ENCODE results near the gene GEMIN7.

GEMIN7 gene

DNA sequence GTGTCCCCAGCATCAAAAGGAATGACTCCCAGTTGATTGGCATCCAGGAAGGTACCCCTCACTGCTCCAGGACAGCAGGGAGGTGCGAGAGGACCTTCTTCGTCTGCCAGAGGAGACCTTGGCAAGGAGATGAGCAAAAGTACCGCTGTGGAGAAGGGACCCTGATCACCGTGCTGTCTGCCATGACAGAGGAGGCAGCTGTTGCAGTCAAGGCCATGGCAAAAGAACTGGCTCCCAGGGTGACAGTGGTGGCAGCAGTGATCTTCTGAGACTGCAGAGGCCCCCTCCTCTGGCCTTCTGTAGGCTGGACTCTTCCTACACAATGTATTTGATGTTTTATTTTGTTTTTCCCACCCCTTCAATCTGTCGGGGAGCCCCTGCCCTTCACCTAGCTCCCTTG lies 49.7 kb downstream of the GEMIN7 start:
- no peak for DNase-seq (ENCODE audit: low read depth in 2 of 2)

DNA sequence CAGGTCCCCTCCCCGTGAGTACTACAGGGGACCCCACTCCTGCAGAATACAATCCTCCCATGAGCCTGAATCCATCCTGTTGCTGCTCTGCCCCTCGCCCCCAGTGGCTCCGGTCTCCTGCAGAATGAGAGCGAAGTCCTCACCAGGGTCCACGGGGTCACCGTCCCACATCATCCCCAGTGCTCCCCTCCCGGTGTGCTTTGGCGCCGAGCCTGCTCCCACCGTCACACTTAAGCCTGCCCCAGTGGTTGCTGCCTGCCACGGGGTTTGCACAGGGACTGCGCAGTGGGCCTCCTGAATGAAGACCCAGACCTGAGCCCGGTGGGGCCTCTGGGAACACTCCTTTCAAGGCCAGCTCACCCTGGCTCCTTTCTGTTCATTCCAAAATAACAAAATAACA lies 51.2 kb downstream of the GEMIN7 start:
- no peak for DNase-seq (ENCODE audit: low read depth in 2 of 2)

DNA sequence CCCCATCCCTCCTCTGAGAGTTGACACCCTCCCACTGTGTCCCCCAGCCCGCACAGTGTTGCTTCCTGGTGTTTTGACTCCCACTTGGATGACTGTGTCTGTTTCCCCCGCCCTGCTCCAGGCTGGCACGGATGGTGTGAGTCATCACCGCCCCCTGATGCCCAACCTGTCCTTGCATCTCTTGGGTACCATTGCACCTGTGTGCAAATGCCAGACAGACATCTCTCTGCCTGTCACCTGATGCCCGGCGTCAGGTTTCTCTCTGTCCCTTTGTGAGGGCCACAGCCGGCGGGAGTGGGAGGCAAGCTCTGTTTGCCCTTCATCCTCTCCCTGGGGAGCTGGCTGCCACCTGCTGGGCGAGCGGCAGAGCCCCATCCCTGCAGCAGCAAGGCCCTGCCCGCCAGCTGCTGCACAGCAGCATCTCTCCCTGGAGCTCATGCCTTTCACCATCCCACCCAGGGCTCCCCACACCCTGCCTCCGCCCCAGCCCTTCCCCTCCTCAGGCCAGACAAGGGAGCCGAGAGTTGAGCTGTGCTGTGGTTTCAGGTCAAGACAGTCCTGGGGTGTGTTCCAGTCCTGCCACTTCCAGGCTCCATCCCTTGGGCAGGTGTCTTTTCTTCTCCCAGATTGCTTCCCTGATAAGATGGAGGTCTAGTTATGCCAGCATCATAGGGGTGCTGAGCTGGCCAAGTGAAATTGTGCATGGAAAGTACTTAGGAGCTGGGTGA lies 52.0 kb downstream of the GEMIN7 start:
- no peak for DNase-seq (ENCODE audit: low read depth in 2 of 2)

DNA sequence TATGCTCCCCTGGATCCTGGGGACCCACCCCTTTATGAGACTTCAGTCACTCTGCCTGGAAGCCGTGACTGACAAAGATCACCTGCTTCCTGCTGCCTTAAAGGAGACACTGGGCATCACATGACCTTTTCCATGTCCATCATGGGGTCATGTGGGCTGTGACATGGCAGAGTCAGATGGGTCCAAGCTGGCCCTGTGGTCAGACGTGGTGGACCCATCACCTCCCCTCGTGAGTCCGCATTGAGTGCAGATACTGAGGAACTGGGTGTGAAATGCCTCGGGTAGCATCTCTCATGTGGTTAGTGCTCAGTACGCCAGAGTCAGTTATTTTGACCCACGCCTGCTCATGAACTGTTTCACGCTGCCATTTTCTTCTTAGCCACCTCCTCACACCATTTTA lies 54.6 kb downstream of the GEMIN7 start:
- no peak for DNase-seq (ENCODE audit: low read depth in 2 of 2)

DNA sequence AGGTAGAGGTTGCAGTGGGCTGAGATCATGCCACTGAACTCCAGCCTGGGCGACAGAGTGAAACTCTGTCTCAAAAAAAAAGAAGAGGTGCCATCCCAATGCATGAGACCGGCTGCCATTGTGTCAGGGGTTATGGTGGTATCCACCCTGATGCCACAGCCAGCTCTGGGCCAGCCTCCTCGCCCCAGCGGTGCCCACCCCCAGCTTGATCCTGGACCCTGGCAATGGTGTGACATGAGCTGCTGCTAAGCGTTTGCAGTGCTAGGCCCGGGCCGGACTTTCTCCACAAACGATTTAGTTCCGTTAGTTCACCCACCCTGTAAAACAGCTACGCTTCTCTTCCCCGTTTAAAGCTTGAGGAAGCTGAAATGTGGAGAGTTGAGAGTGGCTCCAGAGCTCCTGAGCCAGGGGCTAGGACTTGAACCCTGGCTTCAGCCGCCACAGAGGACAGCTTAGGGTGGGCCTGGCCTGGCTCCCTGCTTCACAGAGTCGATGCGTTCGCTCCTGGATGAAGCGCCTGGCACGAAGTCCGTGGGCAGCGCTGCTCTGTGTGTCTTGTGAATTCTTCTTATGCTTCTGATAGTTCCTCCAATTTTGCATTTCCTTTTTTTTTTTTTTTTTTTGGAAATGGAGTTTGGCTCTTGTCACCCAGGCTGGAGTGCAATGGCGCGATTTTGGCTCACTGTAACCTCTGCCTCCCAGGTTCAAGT lies 56.3 kb downstream of the GEMIN7 start:
- DNase-seq (ENCODE audit: low read depth in 2 of 2), result no peak

DNA sequence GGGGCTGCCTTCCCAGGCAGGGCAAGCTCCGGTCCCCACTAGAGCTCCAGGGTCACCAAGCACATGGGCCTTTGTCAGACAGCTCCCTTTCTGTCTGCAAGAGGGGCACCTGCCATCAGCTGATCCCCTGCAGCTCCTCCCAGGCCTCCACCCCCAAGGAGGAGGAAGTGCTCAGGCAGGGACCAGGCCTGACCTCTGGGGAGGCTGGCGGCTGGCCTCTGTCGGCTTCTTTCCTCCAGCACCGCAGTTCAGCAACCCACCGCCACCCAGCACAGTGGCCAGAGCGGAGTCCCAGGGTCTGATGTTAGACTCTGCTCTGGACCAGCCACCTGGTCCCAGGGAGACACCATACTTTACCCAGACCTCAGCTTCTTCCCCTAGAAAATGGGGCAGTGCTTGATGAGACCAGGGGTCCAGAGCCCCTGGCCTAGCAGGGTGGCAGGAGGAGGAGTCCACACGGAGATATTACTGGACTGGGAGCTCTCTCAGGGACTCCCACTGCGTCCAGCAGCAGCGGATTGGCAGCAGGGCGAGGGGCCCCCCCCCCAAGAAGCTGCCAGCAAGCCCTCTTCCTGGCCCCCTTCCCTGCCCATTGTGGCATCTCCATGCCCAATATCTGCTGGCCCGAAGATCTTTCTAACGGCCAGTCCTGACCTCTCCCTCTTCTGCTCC lies 57.6 kb downstream of the GEMIN7 start:
- DNase-seq (ENCODE audit: low read depth in 2 of 2), result no peak

DNA sequence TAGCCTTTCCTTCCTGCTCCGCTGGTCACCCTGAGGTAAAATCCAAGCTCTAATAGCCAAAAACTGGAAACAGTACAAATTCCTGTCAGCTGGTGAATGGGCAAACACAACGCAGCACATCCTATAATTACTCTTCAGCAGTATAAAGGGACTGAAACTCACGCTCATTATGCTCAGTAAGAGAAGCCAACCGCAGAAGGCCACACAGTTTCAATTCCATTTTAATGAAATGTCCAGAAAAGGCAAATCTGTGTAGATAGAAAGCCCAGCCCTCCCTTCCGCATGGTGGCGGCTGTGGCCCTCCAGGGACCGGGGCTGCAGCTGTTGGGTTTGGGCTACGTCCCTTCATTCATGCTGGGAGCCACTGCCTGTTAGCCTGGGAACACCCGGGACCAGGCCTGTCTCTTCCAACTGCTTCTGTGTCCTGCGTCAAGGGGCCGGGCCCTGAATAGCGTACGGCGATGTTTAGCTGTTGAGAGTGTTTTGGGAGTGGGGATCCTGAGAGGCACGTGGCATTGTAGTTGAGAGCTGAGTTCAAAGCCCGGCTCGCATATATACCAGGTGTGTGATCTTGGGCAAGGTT lies 58.2 kb downstream of the GEMIN7 start:
- no peak for DNase-seq (ENCODE audit: low read depth in 2 of 2)

DNA sequence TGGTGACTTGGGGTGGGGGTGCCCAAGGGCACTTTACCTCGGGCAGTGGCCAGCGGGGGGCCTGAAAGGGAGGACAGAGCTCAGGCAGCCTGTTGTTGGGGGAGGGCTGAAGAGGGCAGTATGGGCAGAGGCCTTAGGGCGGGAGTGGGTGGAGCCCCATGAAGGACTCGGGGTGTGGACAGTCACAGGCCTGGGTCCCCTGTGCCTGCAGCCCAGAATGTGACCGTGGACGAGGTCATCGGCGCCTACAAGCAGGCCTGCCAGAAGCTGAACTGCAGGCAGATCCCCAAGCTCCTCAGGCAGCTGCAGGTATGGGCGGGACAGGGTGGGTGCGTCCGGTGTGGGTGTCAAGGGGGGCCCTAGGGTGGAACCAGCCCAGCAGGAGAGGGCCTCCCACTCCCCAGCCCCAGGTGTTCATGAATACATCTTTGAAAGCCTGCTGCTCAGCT lies 59.3 kb downstream of the GEMIN7 start:
- no peak for DNase-seq (ENCODE audit: low read depth in 2 of 2)

DNA sequence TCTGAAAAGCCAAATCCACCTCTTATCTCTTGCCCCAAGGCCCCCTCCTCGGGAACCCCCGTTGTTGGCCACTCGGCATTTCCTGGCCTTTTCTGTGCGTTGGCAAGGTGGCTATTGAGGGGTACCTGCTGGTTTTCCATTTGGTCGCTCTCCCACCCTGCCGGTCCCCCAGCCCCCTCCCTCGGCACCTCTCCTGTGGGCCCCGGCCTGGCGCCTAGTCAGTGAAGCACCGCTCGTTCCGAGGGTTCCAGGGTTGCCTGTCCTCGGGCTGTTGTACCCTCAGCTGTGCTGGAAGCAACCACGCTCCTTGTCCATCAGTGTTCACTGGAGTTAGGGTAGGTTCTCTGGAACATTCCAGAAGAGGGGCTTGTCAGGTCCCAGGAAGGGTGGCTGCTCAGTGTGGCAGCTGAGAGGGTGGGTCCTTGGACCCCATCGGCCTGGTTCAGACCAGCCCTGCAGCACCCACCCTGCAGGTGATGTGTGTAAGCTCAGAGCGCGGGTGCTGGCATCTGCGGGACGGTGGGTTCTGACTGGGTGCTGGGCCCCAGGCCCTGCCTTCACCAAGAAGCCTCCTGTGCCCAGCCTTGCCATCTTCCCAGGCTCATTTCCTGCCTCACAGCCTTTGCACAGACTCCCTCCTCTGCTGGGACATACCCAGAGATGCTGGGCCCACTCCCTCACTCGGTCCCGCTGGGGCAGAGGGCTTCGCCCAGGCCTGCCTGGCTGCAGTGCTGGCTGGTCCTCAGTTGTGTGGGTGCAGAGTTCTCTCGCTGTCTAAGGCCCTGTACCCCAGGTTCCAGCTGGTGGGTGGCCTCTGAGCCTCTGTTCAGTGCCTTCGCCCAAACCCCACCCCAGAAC lies 60.5 kb downstream of the GEMIN7 start:
- no peak for DNase-seq (ENCODE audit: low read depth in 2 of 2)

DNA sequence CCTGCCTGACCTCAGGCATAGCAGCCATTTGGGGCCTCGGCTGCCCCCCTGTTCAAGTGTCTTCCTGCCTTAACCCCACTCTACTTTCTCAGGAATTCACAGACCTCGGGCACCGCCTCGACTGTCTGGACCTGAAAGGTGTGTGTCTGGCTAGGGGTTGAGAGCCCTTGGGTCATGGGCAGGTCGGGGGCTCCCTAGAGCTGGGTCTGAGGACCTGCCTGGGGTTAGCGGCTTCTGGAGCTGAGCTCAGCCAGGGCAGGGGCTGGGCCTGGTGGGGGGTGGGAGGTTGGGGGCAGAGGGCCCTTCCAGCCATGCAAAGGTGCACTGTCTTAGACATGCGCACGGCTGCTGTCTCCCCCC lies 61.1 kb downstream of the GEMIN7 start:
- no peak for DNase-seq (ENCODE audit: low read depth in 2 of 2)

DNA sequence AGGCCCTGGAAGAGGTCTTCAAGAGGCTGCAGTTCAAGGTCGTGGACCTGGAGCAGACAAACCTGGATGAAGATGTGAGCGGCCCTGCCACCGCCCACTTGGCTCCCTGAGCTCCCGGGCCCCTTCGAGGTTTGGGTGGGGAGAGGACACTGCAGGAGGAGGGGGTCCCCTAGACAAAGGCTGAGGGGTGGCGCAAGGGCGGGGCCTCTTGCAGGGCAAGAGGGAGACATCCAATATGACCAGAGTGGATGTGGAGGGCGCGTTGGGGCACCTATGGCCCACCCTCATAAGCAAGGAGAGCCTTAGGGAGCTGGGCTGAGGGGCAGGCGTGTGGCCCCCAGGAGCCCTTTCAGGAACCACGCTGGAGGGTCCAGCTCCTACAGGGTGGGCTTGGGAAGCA lies 61.5 kb downstream of the GEMIN7 start:
- no peak for DNase-seq (ENCODE audit: low read depth in 2 of 2)
